ENCODE results near the gene KIF9.
"Not testable (repeated sequence)": the region's sequence is repeated elsewhere in the genome, so short reads cannot be mapped to it uniquely, and the experiment has no call there.

The KIF9 gene

DNA sequence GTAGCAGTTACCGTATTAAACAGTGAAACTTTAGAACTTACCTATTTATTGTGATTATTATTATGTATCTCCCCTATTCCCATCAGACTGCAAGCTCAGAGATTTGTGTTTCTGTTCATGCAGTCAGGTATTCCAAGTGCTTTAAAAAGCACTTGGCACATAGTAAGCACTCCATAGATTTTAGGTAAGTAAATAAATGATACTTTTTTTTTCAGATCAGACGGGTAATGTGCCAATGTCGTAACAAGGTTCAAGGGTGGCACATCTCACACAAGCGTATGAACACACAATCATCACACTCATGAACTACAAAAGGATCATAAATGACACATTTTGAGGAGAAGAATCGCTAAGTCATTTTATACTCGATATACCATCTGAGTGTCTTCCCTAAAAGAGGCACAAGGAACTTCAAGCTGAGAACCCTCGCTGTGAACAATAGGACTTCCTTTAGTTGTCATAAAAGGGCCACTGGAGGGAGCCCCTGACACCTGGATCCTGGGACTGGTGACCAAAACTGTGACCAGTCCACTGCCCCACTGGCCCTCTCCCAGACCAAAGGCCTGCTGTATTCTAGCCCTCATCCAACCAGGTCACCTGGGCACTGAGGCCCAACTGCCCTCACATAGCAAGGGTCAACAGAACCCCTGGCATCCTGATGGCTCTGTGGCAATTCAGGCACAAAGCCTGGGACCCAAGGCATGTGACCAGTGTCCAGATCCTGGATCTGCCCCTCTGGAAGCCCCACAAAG lies 32.1 kb downstream of the KIF9 start:
- peak in 1 of 2 donors; percentile 4 for DNase-seq

DNA sequence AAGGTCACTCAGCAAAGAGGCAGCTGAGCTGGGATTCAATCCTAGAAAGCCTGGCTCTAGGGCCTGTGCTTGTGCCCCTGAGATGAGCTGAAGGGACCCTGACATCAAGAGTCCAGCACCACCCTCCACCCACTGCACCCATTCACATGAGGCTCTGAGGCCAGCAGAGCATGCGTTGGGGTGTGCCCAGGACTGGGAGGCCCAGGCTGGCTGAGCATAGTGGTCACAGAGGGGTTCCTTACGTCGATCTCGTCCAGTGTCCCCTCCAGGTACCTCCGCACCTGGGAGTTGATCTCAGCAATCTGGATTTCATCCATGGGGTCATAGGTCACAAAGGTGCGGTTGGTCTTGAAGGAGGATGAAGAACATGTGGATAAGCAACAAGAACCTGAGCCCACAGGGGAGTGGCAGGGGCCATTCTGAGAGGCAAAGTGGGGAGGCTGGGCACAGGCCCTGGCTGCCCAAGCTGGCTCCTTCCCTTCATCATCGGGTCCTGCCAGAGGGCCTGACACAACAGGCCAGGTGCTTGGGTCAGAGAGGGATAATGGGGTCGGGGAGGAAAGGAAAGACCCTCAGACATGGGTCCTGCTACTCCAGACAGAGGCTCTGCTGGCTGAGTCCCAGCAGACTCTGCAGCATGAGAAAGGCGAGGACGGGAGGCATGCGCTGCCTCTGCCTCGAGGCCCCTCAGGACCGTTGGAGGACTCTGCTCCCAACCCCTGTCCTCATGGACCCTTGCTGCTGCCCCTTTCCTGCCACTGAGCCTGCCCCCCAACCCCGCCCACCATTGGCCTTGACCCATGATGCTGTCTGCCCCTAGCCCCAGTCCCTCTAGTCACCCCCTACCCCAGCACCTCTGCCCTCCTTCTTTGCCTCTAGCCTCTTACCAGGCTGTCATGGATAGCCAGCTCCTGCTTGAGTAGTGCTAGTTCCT lies 35.2 kb downstream of the KIF9 start:
- DNase-seq: no peak

- DNase-seq: no peak
Measured at GRCh38 chr3:47245271-47245670, 37.3 kb downstream of the KIF9 start.

DNA sequence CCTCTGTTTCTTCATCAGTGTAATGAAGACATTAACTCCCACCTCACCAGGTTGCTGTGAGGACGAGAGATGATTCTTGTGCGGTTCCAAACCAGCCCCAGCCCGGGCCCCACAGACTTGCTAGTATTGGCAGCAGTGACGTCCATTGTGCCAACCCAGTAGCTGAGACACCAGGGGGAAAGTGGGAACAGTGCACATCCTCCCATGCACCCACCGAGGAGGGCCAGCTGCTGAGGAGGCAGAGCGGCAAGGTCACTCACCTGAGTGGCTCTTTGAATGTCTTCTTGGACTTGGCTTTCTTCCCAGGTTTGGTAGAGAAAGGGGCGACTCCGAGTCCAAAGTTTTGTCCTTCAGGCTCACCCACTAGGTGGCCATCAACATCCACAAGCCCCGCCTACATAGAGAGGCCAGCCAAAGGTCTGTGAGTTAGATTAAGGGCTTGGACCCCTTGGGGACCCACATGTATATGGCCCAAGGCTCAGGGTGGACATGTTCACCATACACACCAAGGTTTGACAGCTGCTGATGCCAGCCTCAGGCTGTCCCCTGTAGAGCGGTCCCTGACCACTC lies 38.0 kb downstream of the KIF9 start:
- DNase-seq: no peak

DNA sequence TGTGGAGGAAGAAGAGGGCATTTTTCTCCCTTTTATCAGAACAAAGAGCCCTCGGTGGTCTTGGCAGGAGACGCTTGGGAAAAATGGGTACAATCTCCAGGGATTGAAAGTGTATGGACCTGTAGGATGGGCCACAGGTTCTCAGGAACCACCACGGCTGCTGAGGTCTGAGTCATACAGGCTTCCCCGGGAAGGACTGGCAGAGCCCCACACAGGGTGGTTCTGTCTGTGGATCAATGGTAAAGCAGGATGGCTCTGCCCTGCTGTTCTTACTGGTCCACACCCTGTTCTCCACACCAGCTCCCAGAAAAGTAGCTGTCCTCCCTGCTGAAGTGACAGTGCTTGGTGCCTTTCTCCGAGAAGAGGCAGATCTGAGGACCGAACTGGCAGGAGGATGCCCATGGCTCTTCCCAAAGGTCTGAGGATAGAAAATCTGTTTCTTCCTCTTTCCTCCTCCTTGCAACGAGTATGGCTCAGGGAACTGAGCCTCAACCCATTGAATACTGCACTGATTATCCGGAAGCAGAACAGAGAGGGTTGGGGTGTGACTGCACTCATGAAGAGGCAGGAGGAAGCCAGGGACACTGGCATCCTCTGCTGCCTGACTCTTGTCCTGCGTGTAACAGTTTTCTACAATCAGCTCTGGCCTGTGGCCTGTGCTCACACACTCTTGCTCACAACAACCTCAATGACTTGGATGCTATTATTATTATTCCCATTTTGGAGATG lies 39.0 kb downstream of the KIF9 start:
- DNase-seq: no peak

- DNase-seq: no peak
Measured at GRCh38 chr3:47239929-47240328, 42.7 kb downstream of the KIF9 start.

GRCh38 chr3:47238017-47238416 lies 44.6 kb downstream of the KIF9 start:
- DNase-seq: no peak

DNA sequence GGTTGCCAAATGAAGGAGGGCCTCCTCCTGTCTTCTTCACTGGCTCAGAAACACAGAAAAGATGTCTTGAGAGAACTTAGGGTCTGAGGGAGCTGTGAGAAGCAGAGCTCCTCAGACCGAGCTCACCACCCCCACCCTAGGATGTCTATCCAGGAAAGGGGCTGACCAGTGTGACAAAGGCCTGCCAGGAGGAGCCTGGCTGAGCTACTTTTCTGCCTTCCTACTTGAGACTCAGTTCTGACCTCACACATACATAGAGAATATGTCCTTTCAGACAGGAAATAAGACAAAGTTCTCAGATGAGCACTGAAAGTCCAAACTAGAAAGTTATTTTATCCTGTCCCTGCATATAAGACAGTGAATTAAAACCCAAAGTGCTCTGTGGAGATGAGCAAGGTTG lies 54.5 kb downstream of the KIF9 start:
- no peak for DNase-seq

DNA sequence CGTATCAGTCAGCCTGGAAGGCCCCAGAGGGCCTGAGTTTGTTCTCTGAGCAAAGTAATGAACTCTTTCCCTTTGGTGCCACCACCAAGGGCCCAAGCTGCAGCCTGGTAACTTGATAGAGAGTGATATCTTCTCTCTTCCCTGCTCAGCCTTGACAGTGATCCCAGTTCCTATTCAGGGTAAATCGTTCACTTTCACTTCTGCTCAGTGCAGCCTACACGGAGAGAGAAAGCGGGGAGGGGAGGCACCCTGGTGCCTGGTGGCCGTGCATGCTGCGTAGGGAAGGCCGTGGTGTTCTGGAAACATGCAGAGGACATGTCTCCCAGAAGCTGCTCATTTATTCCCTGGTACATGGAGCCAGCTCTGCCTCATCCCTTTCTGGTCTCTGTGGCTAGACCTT lies 54.9 kb downstream of the KIF9 start:
- peak; percentile 6 to 25 for DNase-seq

- DNase-seq: peak; percentile 5
Measured at GRCh38 chr3:47225310-47225906, 57.2 kb downstream of the KIF9 start.

DNA sequence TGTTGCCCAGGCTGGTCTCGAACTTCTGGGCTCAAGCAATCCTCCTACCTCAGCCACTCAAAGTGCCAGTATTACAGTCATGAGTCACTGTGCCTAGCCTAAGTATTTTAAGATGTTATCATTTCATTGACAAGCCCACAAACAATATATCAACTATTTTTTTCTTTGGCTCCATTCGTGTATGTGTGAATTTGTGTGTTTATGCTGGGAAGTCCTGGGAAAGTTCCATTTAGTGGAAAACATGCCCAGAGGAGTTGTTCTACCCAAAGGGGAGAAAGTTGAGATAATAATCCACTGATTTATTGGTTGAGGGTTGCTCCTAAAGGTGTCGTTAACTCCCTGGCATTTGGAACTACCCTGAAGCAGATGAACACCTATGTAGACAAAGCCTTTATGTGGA lies 58.8 kb downstream of the KIF9 start:
- DNase-seq: no peak

DNA sequence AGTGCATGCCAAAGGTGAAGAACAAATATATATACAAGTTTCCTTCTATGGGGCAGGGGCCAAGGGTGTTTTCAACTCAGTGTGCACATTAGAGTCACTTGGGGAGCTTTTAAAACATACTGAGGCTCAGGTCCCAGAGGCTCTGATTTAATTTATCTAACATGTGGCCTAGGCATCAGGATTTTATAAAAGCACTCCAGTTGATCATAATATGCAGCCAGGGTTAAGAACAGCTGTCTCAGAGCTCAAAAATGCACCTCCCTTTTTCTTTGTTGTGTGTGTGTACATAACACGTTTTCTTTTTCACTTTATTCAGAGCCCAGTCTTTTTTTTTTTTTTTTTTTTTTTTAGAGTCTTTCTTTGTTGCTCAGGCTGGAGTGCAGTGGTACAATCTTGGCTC lies 60.8 kb downstream of the KIF9 start:
- DNase-seq: no peak

- no peak for DNase-seq
Measured at GRCh38 chr3:47210863-47211405, 71.7 kb downstream of the KIF9 start.

- not testable (repeated sequence) for DNase-seq
Measured at GRCh38 chr3:47206022-47206421, 76.6 kb downstream of the KIF9 start.

- no peak for DNase-seq
Measured at GRCh38 chr3:47204875-47205274, 77.7 kb downstream of the KIF9 start.

- no peak for DNase-seq
Measured at GRCh38 chr3:47202542-47202941, 80.1 kb downstream of the KIF9 start.

DNA sequence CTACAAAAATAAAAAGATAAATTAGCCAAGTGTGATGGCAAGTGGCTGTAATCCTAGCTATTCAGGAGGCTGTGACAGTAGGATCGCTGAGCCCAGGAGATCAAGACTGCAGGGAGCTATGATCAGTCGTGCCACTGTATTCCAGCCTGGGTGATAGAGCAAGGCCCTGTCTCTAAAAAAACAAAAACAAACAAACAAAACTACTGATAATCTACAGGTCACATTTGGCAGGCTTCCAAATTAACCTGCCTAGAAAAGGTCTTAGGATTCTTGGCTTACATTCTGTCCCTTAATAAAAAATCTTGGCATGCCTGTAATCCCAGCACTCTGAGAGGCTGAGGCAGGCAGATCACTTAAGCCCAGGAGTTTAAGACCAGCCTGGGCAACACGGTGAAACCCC lies 85.3 kb downstream of the KIF9 start:
- DNase-seq: no peak

DNA sequence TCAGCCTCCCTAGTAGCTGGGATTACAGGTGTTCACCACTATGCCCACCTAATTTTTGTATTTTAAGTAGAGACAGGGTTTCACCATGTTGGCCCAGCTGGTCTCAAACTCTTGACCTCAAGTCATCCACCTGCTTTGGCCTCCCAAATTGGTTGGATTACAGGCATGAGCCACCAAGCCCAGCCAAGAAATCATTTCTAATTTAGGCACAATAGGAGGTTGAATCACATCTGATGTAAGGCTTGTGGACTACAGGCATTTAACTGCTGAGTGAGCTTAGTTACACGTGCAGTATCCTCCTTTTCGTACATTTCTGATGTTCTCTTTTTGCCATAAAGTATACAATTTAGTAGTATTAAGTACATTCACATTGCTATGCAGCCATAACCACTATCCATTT lies 87.6 kb downstream of the KIF9 start:
- DNase-seq: no peak

DNA sequence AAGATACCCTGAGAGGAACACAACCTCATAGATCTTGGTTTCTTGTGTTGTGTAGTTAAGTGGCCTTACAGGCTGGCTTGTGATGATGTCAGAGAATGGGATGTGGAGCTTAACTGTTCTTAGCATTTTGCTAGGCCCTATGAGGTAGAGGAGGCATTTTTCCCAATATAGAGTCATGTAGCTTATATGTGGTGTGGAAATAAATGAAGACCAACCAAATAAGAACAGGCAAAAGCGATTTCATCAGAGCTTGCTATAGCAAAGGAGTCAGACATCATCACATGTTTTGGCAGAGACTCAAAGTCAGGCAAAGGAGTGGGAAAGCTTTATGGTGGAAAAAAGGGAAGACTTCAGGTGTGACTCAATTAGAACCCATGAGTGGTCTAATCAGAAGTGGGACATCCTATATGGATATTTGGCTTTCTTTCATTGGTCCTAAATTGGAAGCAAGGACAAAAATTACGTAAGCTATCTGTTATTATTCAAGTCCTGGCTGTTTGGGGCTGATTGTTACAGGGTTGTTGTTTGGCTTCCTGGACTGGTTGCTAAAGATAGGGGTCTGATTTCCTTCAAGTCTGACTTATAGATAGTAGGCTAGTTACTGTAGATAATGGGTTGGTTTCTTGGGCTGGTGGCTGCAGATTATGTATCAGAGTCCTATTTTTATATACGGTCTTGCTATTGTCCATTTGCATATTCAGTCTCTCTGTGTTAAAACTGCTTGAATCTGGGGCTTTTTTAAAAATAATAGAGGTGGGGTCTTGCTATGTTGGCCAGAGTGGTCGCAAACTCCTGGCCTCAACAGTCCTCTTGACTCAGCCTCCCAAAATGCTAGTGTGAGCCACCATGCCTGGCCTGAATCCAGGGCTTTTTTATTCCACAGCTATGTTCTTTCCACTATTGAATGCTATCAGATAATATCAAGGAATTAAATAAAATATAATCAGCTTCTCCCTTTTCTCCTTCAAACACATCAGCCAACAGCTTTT lies 88.4 kb downstream of the KIF9 start:
- no peak for DNase-seq

- no peak for DNase-seq
Measured at GRCh38 chr3:47186285-47186684, 96.3 kb downstream of the KIF9 start.

- not testable (repeated sequence) for DNase-seq
Measured at GRCh38 chr3:47181685-47182084, 100.9 kb downstream of the KIF9 start.
